Ectodermal cell (in vitro differentiated cells): ENCODE results near the gene NCKAP5L.

Experiments used
- H3K27ac ChIP-seq: 2 replicates; pipeline ENCODE4 v1.7.0; 2013; ENCODE audit warnings: mild to moderate bottlenecking, low read depth, low read length; ENCODE audit not compliant: insufficient read depth, poor library complexity, severe bottlenecking
- H3K27me3 ChIP-seq: 2 replicates; pipeline ENCODE4 v1.7.0; 2013; ENCODE audit warnings: mild to moderate bottlenecking, low read length; ENCODE audit not compliant: insufficient read depth, control insufficient read depth, poor library complexity, severe bottlenecking
- H3K36me3 ChIP-seq: one replicate; pipeline ENCODE4 v1.7.0; 2013; ENCODE audit warnings: low read length; ENCODE audit not compliant: control insufficient read depth, insufficient read depth
- H3K4me1 ChIP-seq: one replicate; pipeline ENCODE4 v1.7.0; 2013; ENCODE audit warnings: low read length; ENCODE audit not compliant: control insufficient read depth, insufficient read depth
- H3K4me3 ChIP-seq: 2 replicates; pipeline ENCODE4 v1.7.0; 2013; ENCODE audit warnings: low read depth, low read length, control low read depth; ENCODE audit not compliant: insufficient read depth
- H3K9me3 ChIP-seq: 2 replicates; pipeline ENCODE4 v1.7.0; 2013; ENCODE audit warnings: mild to moderate bottlenecking, low read length, moderate library complexity; ENCODE audit not compliant: control insufficient read depth
- WGBS, 2 experiments: methylation state at CpG; one replicate each; pipeline ENCODE4 v1.1.7; 2013; ENCODE audit warnings: missing lambda C conversion rate in 2 of 2; 5-methylcytosine and 5-hydroxymethylcytosine counted together

Gene NCKAP5L

DNA sequence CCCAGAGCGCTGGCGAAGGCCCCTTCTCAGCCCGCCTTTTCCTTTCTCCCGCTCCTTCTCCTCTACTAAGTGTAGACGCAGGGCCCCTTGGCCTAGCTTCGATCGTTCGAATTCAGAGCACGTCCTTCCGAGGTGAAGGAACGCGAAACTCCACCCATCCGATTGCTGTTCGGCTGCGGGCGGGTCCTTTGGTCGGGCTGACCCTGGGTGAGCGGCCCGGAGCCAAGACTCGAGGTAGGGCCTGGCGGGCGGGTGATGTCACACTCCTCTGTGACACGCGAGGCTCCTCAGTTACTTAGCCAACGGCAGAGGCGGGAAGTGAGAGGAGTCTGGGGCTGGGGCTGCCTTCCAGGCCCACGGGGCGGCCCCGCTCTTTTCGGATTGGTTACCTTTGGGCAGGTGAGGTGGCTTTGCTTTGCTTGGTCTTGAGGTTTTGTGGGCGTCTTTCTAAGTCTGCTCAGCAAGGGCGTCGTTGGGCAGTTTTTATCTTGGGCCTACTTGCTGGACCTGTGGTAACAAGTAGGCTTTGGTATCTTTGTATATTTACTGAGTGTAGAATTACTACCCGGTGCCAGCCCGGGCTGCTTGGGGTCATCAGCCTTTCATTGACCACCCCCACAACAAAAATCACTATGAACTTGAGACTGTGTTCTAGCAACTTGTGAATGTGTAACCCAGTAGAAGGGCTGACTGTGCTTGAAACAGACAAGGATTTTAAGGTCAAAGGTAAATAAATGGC, 86.2 kb downstream of the NCKAP5L start:
- Histone ChIP-seq H3K4me3 (peak overlapping the region; percentile 86), H3K27me3 (no peaks in the 10 kb centered on the region), H3K4me1 (peaks cover 11% of the 10 kb centered on the region), H3K36me3 (no peaks in the 10 kb centered on the region), H3K9me3 (no peaks in the 10 kb centered on the region), H3K27ac (peak overlapping the region; percentile 88)
- 0 to 1% methylated on average over 33 to 34 of the region's 35 CpGs for WGBS, 2 experiments
